ENCODE results near the gene VAT1.

Gene VAT1

DNA sequence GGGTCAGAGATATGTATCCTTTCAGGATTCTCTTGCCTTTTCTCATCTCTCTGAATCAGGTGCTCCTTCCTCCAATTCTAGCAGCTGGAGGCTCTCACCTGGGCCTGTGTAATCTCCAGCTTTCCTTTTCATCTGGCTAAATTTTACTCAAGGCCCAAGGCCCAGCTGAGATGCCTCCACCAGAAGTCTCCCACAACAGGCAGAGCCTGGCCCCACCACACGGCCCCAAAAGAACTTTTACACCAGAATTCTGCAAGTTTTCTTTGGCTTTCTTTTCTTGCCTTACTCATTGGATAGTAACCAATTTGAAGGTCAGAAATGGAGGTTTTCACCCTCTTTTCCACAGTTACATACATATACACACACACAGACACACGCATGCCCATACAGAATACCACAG is 17.5 kb upstream of the VAT1 start:
- TF ChIP-seq TAF1 (IDR thresholded peaks at IDR 0.05; ENCODE audit: low read depth) = no peak
- no peak for TF ChIP-seq TCF12 (IDR thresholded peaks at IDR 0.05; ENCODE audit: low read depth)
- no peak for TF ChIP-seq YY1 (IDR thresholded peaks at IDR 0.05; ENCODE audit: low read depth)
- TF ChIP-seq CREB1 (IDR thresholded peaks at IDR 0.05; ENCODE audit: low read depth) = no peak
- no peak for TF ChIP-seq ZBTB7A (IDR thresholded peaks at IDR 0.05; ENCODE audit: low read depth)
- TF ChIP-seq, protein P1, sequence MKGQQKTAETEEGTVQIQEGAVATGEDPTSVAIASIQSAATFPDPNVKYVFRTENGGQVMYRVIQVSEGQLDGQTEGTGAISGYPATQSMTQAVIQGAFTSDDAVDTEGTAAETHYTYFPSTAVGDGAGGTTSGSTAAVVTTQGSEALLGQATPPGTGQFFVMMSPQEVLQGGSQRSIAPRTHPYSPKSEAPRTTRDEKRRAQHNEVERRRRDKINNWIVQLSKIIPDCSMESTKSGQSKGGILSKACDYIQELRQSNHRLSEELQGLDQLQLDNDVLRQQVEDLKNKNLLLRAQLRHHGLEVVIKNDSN (IDR thresholded peaks at IDR 0.05) = no peak
- no peak for TF ChIP-seq TEAD4 (IDR thresholded peaks at IDR 0.05)
- TF ChIP-seq EGR1 (IDR thresholded peaks at IDR 0.05) = no peak
- no peak for TF ChIP-seq NFIC (IDR thresholded peaks at IDR 0.05)
- no peak for TF ChIP-seq FOXM1 (IDR thresholded peaks at IDR 0.05; ENCODE audit: borderline replicate concordance, low read depth)
- no peak for TF ChIP-seq EP300 (IDR thresholded peaks at IDR 0.05; ENCODE audit: borderline replicate concordance)
- no peak for TF ChIP-seq RAD21 (IDR thresholded peaks at IDR 0.05; ENCODE audit: low read depth)
- TF ChIP-seq CEBPB (IDR thresholded peaks at IDR 0.05) = no peak
- TF ChIP-seq, protein P2, sequence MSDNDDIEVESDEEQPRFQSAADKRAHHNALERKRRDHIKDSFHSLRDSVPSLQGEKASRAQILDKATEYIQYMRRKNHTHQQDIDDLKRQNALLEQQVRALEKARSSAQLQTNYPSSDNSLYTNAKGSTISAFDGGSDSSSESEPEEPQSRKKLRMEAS (IDR thresholded peaks at IDR 0.05) = no peak
- TF ChIP-seq, protein P3, sequence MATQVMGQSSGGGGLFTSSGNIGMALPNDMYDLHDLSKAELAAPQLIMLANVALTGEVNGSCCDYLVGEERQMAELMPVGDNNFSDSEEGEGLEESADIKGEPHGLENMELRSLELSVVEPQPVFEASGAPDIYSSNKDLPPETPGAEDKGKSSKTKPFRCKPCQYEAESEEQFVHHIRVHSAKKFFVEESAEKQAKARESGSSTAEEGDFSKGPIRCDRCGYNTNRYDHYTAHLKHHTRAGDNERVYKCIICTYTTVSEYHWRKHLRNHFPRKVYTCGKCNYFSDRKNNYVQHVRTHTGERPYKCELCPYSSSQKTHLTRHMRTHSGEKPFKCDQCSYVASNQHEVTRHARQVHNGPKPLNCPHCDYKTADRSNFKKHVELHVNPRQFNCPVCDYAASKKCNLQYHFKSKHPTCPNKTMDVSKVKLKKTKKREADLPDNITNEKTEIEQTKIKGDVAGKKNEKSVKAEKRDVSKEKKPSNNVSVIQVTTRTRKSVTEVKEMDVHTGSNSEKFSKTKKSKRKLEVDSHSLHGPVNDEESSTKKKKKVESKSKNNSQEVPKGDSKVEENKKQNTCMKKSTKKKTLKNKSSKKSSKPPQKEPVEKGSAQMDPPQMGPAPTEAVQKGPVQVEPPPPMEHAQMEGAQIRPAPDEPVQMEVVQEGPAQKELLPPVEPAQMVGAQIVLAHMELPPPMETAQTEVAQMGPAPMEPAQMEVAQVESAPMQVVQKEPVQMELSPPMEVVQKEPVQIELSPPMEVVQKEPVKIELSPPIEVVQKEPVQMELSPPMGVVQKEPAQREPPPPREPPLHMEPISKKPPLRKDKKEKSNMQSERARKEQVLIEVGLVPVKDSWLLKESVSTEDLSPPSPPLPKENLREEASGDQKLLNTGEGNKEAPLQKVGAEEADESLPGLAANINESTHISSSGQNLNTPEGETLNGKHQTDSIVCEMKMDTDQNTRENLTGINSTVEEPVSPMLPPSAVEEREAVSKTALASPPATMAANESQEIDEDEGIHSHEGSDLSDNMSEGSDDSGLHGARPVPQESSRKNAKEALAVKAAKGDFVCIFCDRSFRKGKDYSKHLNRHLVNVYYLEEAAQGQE (IDR thresholded peaks at IDR 0.05; ENCODE audit: low read depth) = no peak

DNA sequence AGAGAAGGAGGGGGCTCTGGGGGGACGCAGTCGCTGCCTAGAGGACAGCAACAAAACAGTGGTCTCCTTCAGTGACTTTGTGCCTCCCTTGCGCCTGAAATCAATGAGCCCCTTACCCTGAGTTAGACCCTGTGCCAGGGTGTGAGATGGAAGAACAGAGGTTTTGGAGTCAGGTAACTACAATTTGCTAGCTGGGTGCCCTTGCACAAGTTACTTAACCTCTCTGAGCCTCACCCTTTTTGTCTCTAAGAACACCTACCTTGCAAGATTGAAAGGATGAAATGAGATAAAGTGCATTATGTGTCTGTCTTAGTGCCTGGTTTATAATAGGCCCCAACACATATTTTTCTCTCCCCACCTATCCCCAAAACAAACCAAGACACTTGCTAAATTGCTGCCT is 12.7 kb upstream of the VAT1 start:
- TF ChIP-seq TCF12 (IDR thresholded peaks at IDR 0.05; ENCODE audit: low read depth) = no peak
- TF ChIP-seq RAD21 (IDR thresholded peaks at IDR 0.05; ENCODE audit: low read depth) = no peak
- TF ChIP-seq TEAD4 (IDR thresholded peaks at IDR 0.05) = no peak
- no peak for TF ChIP-seq EGR1 (IDR thresholded peaks at IDR 0.05)
- no peak for TF ChIP-seq ZBTB7A (IDR thresholded peaks at IDR 0.05; ENCODE audit: low read depth)

DNA sequence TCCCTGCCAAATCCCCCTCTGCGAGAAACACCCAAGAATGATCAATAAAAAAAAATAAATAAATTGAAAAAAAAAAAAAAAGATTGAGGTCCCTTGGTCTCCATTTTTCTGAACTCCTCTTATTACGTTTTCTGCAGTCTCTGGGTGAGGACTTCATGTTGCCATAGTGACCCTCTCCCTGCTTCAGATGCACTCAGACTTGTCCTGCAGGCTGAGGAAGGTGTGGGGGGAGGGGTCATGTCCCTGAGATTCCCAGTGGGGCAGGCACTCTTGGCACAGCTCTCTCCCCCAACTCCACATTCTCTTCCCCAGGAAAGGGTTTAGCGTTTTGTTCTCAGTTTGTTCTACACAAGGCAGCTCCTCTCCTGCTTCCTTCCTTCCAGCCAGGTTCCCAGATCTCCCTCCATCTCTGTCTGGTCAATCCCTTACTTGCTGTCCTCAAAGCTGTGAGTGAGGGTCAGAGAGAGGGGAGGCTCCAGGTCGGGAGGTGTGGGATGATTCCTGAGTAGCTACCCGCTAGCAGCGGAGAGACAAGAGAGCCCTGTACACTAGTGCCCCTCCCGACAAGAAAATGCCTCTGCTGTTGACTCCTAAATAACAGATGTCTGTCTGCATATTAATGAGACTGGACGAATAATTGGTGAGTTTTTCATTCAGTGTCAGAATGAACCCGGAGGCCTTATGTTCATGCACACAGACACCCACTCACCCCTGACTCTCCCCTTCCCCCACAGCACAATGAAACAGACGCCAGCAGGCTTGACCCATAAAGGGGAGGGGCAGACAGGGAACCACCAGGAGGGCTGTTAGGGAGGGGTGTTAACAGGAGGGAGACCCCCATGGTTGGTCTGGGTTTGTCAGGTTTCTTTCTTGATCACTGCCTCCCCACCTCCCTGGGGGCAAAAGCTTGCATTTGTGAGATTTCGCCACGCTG is 12.0 kb upstream of the VAT1 start:
- TF ChIP-seq EGR1 (IDR thresholded peaks at IDR 0.05) (no peak), EP300 (IDR thresholded peaks at IDR 0.05; ENCODE audit: borderline replicate concordance) (no peak), TAF1 (IDR thresholded peaks at IDR 0.05; ENCODE audit: low read depth) (no peak), TEAD4 (IDR thresholded peaks at IDR 0.05) (no peak), CEBPB (IDR thresholded peaks at IDR 0.05) (no peak), NFIC (IDR thresholded peaks at IDR 0.05) (no peak), YY1 (IDR thresholded peaks at IDR 0.05; ENCODE audit: low read depth) (no peak), RAD21 (IDR thresholded peaks at IDR 0.05; ENCODE audit: low read depth) (no peak)
- TF ChIP-seq, protein P1 (IDR thresholded peaks at IDR 0.05) = no peak
- TF ChIP-seq, protein P2 (IDR thresholded peaks at IDR 0.05) = no peak
- TF ChIP-seq, protein P3 (IDR thresholded peaks at IDR 0.05; ENCODE audit: low read depth) = no peak

DNA sequence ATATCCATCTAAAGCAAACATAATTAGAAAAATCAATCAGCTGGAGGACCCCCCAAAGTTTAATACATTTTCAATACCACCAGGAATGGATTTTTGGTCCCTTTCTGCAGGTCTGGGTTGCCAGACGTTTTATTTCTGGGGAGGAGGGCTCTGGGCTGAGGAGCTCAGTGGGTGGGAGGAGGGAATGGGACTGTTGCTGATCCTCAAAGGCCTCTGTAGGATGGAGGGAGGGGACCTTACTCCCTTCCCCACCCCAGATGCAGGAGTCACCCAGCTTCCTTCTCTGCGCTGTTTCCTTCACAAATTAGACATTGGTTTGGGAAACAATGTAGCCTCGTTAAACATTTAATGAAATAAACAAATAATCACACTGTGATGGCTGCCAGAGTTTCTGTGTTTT is 9.5 kb upstream of the VAT1 start:
- TF ChIP-seq NFIC (IDR thresholded peaks at IDR 0.05) (no peak), CREB1 (IDR thresholded peaks at IDR 0.05; ENCODE audit: low read depth) (no peak)

DNA sequence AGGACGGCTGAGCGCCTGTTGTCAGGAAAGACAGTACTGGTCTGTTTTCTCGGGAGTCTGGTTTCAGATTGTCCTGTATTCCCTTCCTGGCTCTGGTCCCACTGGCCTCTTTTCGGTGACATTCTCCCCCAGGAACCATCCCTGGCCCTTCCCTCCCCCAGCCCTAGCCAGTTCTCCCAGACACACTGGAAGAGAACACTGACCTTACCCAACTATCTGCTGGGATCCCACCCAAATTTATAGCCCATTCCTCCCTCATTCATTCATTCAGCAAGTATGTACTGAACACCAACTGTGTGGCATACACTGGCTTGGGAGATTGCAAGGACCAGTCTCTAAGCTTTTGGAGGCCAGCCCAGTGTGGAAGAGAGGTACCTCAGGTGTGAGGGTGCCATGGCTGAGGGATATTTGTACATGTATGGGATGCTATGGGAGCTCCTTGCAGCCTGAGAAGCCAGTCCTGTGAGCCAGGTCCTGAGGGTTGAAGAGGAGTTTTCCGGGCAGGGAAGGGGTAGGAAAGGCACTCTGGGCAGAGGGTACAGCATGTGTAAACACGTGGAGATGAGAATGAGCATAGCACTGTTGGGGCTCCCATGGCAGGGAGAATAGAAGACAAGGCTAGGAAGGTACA is 8.1 kb upstream of the VAT1 start:
- no peak for TF ChIP-seq CEBPB (IDR thresholded peaks at IDR 0.05)
- TF ChIP-seq, protein P1 (IDR thresholded peaks at IDR 0.05) = no peak
- TF ChIP-seq YY1 (IDR thresholded peaks at IDR 0.05; ENCODE audit: low read depth) = no peak
- no peak for TF ChIP-seq TAF1 (IDR thresholded peaks at IDR 0.05; ENCODE audit: low read depth)
- TF ChIP-seq, protein P3 (IDR thresholded peaks at IDR 0.05; ENCODE audit: low read depth) = no peak
- TF ChIP-seq NFIC (IDR thresholded peaks at IDR 0.05) = no peak
- TF ChIP-seq, protein P2 (IDR thresholded peaks at IDR 0.05) = no peak
- no peak for TF ChIP-seq TCF12 (IDR thresholded peaks at IDR 0.05; ENCODE audit: low read depth)
